ENCODE measurements around the gene PSME3IP1. TPM values are rescaled to one million over a fixed set of nuclear protein-coding genes. Genes with fewer than 3 reads are reported as not detected.

The PSME3IP1 gene
- total and polyA plus RNA-seq, 2 donors: 81.8 to 93.1 TPM

GRCh38 chr16:57184113-57184512, 1.7 kb downstream of the PSME3IP1 start:
- no peak overlapping the region for H3K4me3 ChIP-seq (ENCODE audit: low read length in 2 of 2)
- H3K27me3 ChIP-seq (ENCODE audit: control insufficient read depth in 2 of 2, insufficient read depth in 1 of 2, low read length in 1 of 2): no peaks in the 10 kb centered on the region
- no peak overlapping the region for H3K27ac ChIP-seq (ENCODE audit: low read depth in 1 of 2, low read length in 1 of 2)
- no peak for DNase-seq (ENCODE audit: low read depth in 6 of 9, low spot score in 9 of 9)
- no peaks in the 10 kb centered on the region for H3K9me3 ChIP-seq (ENCODE audit: control insufficient read depth in 2 of 2, insufficient read depth in 1 of 2, low read length in 1 of 2)
- peaks cover 0 to 4% of the 10 kb centered on the region in 2 donors for H3K36me3 ChIP-seq (ENCODE audit: control insufficient read depth in 2 of 2, insufficient read depth in 2 of 2, low read length in 1 of 2)
- 98% methylated on average over 4 of the region's 4 CpGs for WGBS
- peaks cover 10 to 15% of the 10 kb centered on the region in 2 donors for H3K4me1 ChIP-seq (ENCODE audit: control insufficient read depth in 2 of 2, insufficient read depth in 2 of 2, low read length in 2 of 2)

DNA sequence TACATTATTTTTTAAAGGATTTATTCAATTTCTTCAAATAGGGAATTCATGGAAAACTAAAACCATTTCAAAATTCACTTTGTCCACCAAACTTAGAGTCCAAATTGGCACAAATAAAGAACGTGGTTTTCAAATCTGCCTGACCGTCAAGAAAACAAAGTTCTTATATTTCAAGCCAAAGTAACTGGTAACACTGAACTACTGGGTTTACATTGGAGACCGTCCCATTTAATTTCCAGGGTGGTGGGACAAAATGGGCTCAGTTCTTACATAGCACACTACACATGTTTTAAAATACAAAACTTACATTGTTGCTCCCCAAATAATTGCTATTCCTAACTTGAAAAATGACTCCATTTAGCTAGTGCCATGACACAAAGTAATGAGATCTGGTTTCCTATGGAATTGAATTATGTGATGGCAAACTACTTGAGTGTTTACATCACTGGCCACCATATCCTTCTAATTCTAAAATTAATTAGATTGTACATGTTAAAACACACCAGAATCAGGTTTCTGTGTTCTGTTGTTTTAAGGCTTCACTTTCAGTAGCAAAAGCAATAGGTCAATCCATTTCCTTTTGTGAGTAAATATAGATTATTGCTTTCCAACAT, 6.5 kb downstream of the PSME3IP1 start:
- H3K4me1 ChIP-seq (ENCODE audit: control insufficient read depth in 2 of 2, insufficient read depth in 2 of 2, low read length in 2 of 2): no peaks in the 10 kb centered on the region
- H3K27ac ChIP-seq (ENCODE audit: low read depth in 1 of 2, low read length in 1 of 2): no peak overlapping the region
- 96% methylated on average over 3 of the region's 3 CpGs for WGBS
- no peaks in the 10 kb centered on the region for H3K9me3 ChIP-seq (ENCODE audit: control insufficient read depth in 2 of 2, insufficient read depth in 1 of 2, low read length in 1 of 2)
- no peak overlapping the region for H3K4me3 ChIP-seq (ENCODE audit: low read length in 2 of 2)
- H3K27me3 ChIP-seq (ENCODE audit: control insufficient read depth in 2 of 2, insufficient read depth in 1 of 2, low read length in 1 of 2): no peaks in the 10 kb centered on the region
- DNase-seq (ENCODE audit: low read depth in 6 of 9, low spot score in 9 of 9): no peak
- peaks cover 0 to 13% of the 10 kb centered on the region in 2 donors for H3K36me3 ChIP-seq (ENCODE audit: control insufficient read depth in 2 of 2, insufficient read depth in 2 of 2, low read length in 1 of 2)

- Histone ChIP-seq H3K4me3 (ENCODE audit: low read length in 2 of 2) (no peak overlapping the region), H3K9me3 (ENCODE audit: control insufficient read depth in 2 of 2, insufficient read depth in 1 of 2, low read length in 1 of 2) (no peaks in the 10 kb centered on the region), H3K4me1 (ENCODE audit: control insufficient read depth in 2 of 2, insufficient read depth in 2 of 2, low read length in 2 of 2) (no peaks in the 10 kb centered on the region), H3K27me3 (ENCODE audit: control insufficient read depth in 2 of 2, insufficient read depth in 1 of 2, low read length in 1 of 2) (no peaks in the 10 kb centered on the region), H3K27ac (ENCODE audit: low read depth in 1 of 2, low read length in 1 of 2) (no peak overlapping the region), H3K36me3 (ENCODE audit: control insufficient read depth in 2 of 2, insufficient read depth in 2 of 2, low read length in 1 of 2) (peaks cover 0 to 13% of the 10 kb centered on the region in 2 donors)
- no peak for DNase-seq (ENCODE audit: low read depth in 6 of 9, low spot score in 9 of 9)
- 83% methylated on average over 4 of the region's 4 CpGs for WGBS
Observed at GRCh38 chr16:57178793-57179212, 7.0 kb downstream of the PSME3IP1 start.

DNA sequence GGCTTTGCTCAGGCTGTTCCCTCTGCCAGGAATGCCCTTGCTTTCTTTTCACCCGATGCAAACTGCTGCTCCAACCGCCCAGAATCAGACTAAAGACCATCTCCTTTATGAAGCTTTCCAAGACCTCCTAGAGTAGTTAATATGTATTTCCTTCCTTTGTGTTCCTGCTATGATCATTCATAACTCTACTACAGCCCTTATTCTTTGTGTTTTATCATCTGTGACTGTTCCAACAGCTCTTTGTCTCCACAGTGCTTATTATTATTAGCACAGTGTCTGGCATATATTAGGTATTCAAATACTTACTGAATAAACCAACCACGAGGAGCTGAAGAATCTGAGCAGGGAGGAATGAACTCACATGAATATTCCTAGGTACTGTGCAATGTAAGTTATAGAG, 7.6 kb downstream of the PSME3IP1 start:
- no peaks in the 10 kb centered on the region for H3K27me3 ChIP-seq (ENCODE audit: control insufficient read depth in 2 of 2, insufficient read depth in 1 of 2, low read length in 1 of 2)
- WGBS: 93% methylated on average over 3 of the region's 3 CpGs
- H3K27ac ChIP-seq (ENCODE audit: low read depth in 1 of 2, low read length in 1 of 2): no peak overlapping the region
- H3K4me1 ChIP-seq (ENCODE audit: control insufficient read depth in 2 of 2, insufficient read depth in 2 of 2, low read length in 2 of 2): no peaks in the 10 kb centered on the region
- no peak for DNase-seq (ENCODE audit: low read depth in 6 of 9, low spot score in 9 of 9)
- H3K9me3 ChIP-seq (ENCODE audit: control insufficient read depth in 2 of 2, insufficient read depth in 1 of 2, low read length in 1 of 2): no peaks in the 10 kb centered on the region
- H3K36me3 ChIP-seq (ENCODE audit: control insufficient read depth in 2 of 2, insufficient read depth in 2 of 2, low read length in 1 of 2): peaks cover 3 to 14% of the 10 kb centered on the region in 2 donors
- no peak overlapping the region for H3K4me3 ChIP-seq (ENCODE audit: low read length in 2 of 2)

DNA sequence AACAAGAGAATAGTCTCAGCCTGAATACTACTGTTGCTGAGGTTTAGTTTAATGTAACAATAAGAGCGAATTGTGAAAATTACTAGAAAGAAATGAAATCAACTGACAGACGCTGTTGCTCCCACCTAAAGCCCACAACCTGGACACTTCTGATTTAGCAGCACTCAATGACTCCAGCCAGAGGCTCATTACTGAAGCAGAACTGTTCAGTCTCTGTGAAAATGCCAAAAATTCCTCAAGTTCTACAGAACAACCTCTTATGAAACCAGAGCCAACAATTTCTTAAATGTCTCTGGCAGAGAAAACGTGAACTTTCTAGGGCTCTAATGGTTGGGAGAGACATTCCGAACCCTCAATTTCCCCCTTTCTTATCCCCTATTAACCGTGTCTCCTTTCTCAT, 9.9 kb downstream of the PSME3IP1 start:
- Histone ChIP-seq H3K9me3 (ENCODE audit: control insufficient read depth in 2 of 2, insufficient read depth in 1 of 2, low read length in 1 of 2) (no peaks in the 10 kb centered on the region), H3K27me3 (ENCODE audit: control insufficient read depth in 2 of 2, insufficient read depth in 1 of 2, low read length in 1 of 2) (no peaks in the 10 kb centered on the region), H3K4me3 (ENCODE audit: low read length in 2 of 2) (no peak overlapping the region), H3K36me3 (ENCODE audit: control insufficient read depth in 2 of 2, insufficient read depth in 2 of 2, low read length in 1 of 2) (peaks cover 23 to 36% of the 10 kb centered on the region in 2 donors), H3K4me1 (ENCODE audit: control insufficient read depth in 2 of 2, insufficient read depth in 2 of 2, low read length in 2 of 2) (no peaks in the 10 kb centered on the region), H3K27ac (ENCODE audit: low read depth in 1 of 2, low read length in 1 of 2) (no peak overlapping the region)
- 93% methylated on average over 5 of the region's 5 CpGs for WGBS
- DNase-seq (ENCODE audit: low read depth in 6 of 9, low spot score in 9 of 9): no peak

DNA sequence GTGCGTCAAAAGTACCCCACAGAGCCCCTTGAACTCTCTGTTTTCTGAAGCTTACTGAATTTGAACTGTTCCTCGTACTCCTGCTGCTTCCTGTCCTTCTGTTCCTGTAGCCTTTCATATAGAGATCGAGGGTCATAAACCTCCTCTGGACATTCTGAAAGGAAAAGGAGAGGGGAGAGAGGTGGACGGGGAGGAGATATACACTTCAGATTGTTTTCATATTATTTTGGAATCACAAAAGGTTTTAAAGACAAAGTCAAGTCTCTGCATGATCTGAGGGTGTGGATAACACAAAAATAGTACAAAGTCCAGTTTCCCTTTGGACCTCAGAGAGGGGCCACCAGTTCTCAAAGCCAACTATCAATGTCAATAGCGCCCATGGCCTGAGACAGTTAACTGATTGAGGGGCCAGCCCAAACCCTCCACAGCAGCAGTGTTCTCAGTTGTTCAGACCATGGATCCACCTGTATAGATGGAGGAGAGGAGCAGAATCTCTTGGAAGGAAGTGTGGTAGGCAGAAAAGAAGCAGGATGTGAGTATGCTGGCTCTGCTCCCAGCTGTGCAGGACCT, 13.0 kb downstream of the PSME3IP1 start:
- WGBS: 86% methylated on average over 5 of the region's 5 CpGs
- no peaks in the 10 kb centered on the region for H3K4me1 ChIP-seq (ENCODE audit: control insufficient read depth in 2 of 2, insufficient read depth in 2 of 2, low read length in 2 of 2)
- DNase-seq (ENCODE audit: low read depth in 6 of 9, low spot score in 9 of 9): no peak
- no peaks in the 10 kb centered on the region for H3K27me3 ChIP-seq (ENCODE audit: control insufficient read depth in 2 of 2, insufficient read depth in 1 of 2, low read length in 1 of 2)
- peaks cover 35 to 40% of the 10 kb centered on the region in 2 donors for H3K36me3 ChIP-seq (ENCODE audit: control insufficient read depth in 2 of 2, insufficient read depth in 2 of 2, low read length in 1 of 2)
- H3K27ac ChIP-seq (ENCODE audit: low read depth in 1 of 2, low read length in 1 of 2): no peak overlapping the region
- H3K9me3 ChIP-seq (ENCODE audit: control insufficient read depth in 2 of 2, insufficient read depth in 1 of 2, low read length in 1 of 2): no peaks in the 10 kb centered on the region
- H3K4me3 ChIP-seq (ENCODE audit: low read length in 2 of 2): no peak overlapping the region

DNA sequence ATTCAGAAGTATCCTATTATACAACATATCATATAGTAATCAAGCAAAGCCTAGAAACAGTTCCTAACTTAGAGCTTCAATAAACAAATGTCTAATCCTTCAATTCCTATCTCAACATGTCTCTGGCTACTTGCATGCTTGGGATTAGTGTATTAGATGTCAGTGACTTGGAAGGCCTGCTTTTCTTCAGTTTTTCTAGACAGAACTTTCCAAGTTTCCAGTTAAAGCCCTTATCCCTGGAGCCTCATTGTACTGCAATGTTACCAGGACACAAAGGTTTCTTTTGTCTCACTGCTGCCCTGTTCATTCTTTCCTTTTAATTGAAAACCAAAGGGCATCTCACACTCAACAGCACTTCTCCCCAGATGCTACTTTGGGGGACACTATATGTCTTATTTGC, 16.5 kb downstream of the PSME3IP1 start:
- H3K4me1 ChIP-seq (ENCODE audit: control insufficient read depth in 2 of 2, insufficient read depth in 2 of 2, low read length in 2 of 2): no peaks in the 10 kb centered on the region
- H3K27me3 ChIP-seq (ENCODE audit: control insufficient read depth in 2 of 2, insufficient read depth in 1 of 2, low read length in 1 of 2): no peaks in the 10 kb centered on the region
- H3K9me3 ChIP-seq (ENCODE audit: control insufficient read depth in 2 of 2, insufficient read depth in 1 of 2, low read length in 1 of 2): no peaks in the 10 kb centered on the region
- H3K4me3 ChIP-seq (ENCODE audit: low read length in 2 of 2): no peak overlapping the region
- no peak for DNase-seq (ENCODE audit: low read depth in 6 of 9, low spot score in 9 of 9)
- H3K27ac ChIP-seq (ENCODE audit: low read depth in 1 of 2, low read length in 1 of 2): no peak overlapping the region
- H3K36me3 ChIP-seq (ENCODE audit: control insufficient read depth in 2 of 2, insufficient read depth in 2 of 2, low read length in 1 of 2): peaks cover 62 to 66% of the 10 kb centered on the region in 2 donors

DNA sequence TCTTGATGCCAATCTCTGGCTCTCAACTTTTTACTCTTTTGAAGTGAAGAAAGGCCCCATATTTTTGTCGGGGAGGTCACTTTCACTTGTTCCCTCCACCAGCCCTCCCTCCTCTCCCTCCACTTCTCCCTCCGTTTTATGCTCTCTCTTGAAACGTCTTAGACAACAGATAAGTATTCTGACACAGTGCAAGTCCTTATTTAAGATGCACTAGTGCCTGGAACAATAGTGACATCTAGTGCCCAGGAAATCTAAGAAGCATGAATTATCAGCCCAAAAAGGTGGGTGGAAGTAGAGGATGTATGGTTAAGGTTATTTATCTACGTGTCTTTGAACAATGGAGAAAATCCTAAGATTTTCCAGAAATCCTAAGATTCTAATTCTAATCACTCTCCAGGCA, 17.9 kb downstream of the PSME3IP1 start:
- Histone ChIP-seq H3K27ac (ENCODE audit: low read depth in 1 of 2, low read length in 1 of 2) (no peak overlapping the region), H3K36me3 (ENCODE audit: control insufficient read depth in 2 of 2, insufficient read depth in 2 of 2, low read length in 1 of 2) (peaks cover 63 to 76% of the 10 kb centered on the region in 2 donors), H3K27me3 (ENCODE audit: control insufficient read depth in 2 of 2, insufficient read depth in 1 of 2, low read length in 1 of 2) (no peaks in the 10 kb centered on the region), H3K9me3 (ENCODE audit: control insufficient read depth in 2 of 2, insufficient read depth in 1 of 2, low read length in 1 of 2) (no peaks in the 10 kb centered on the region), H3K4me1 (ENCODE audit: control insufficient read depth in 2 of 2, insufficient read depth in 2 of 2, low read length in 2 of 2) (no peaks in the 10 kb centered on the region), H3K4me3 (ENCODE audit: low read length in 2 of 2) (no peak overlapping the region)
- DNase-seq (ENCODE audit: low read depth in 6 of 9, low spot score in 9 of 9): peak in 8 of 9 donors; percentile 46 to 85 (median 62)
- 25% methylated on average over 4 of the region's 4 CpGs for WGBS

DNA sequence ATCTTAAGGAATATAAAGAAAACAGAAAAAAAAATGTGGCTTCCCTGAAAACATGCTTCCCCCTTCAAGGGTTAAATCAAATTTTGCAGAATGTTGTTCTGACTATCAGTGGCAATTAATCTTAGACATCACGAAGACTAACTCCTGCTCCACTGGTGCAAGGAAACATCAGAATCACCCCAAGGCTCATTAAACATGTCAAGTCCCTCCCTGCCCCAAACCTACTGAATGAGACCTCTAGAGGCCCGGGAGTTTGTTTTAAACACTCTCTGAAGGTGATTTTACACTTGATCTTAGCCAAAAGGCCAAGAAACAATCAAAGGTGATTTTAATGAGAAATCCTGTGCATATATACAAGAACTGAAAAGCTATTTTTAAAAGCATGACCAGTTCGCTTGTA, 18.3 kb downstream of the PSME3IP1 start:
- DNase-seq (ENCODE audit: low read depth in 6 of 9, low spot score in 9 of 9): no peak
- H3K27me3 ChIP-seq (ENCODE audit: control insufficient read depth in 2 of 2, insufficient read depth in 1 of 2, low read length in 1 of 2): no peaks in the 10 kb centered on the region
- no peaks in the 10 kb centered on the region for H3K9me3 ChIP-seq (ENCODE audit: control insufficient read depth in 2 of 2, insufficient read depth in 1 of 2, low read length in 1 of 2)
- no peak overlapping the region for H3K4me3 ChIP-seq (ENCODE audit: low read length in 2 of 2)
- peaks cover 62 to 74% of the 10 kb centered on the region in 2 donors for H3K36me3 ChIP-seq (ENCODE audit: control insufficient read depth in 2 of 2, insufficient read depth in 2 of 2, low read length in 1 of 2)
- WGBS: 90% methylated on average over 3 of the region's 3 CpGs
- no peaks in the 10 kb centered on the region for H3K4me1 ChIP-seq (ENCODE audit: control insufficient read depth in 2 of 2, insufficient read depth in 2 of 2, low read length in 2 of 2)
- no peak overlapping the region for H3K27ac ChIP-seq (ENCODE audit: low read depth in 1 of 2, low read length in 1 of 2)

Data from thymus (tissue), 11 donors.